H1 (cell line): Measurements from ENCODE around the gene ZRANB3. TPM values are rescaled to one million over a fixed set of nuclear protein-coding genes. Genes with fewer than 3 reads are reported as not detected.

Experiments used
- HDAC6 ChIP-seq: IDR thresholded peaks from one replicate; pipeline ENCODE4 v1.7.1; 2012; ENCODE audit warnings: low read depth, mild to moderate bottlenecking, inconsistent platforms, low read length, moderate library complexity
- RFX5 ChIP-seq: IDR thresholded peaks from 2 replicates; pipeline ENCODE4 v1.6.1; 2011; ENCODE audit warnings: low read depth, low read length, improper control_type of control experiment, borderline replicate concordance
- polyA plus RNA-seq, 7 experiments: library from polyadenylated mRNA; depleted of rRNA in 3 of 7; stranded (reverse) in 5 of 7; unstranded in 2 of 7; fragments of >200 nt in 5 of 7; fragments of 200-250 nt in 2 of 7; gene quantifications; 1 replicate in 5 of 7; 2 replicates in 1 of 7; 4 replicates in 1 of 7; pipeline versions ENCODE4 v1.2.1 to v1.2.3, GENCODE V29; 2011 to 2013; ENCODE audit warnings: missing spikeins in 2 of 7, mixed read lengths in 2 of 7
- total RNA-seq: library from RNA; stranded (reverse); fragmentation: NEBNext Ultra II Directional; extraction: Animal tissue kit (Norgen Biotek cat#: 25700); gene quantifications from 2 replicates; pipeline ENCODE4 v1.2.1, GENCODE V29; 2021

ZRANB3 gene
- total and polyA plus RNA-seq, 2 of the 8 experiments (the other 6 are each of a cell fraction or from before 2014, with no cell fraction given), result 4.5 to 19.3 TPM

- TF ChIP-seq RFX5, result no peak
- no peak for TF ChIP-seq HDAC6
- TF ChIP-seq, all 59 proteins: peak for 0
These were observed 245.6 kb downstream of the ZRANB3 start (continued) for GRCh38 chr2:135285391-135285790.
